HG03469 (cell line): Measurements from ENCODE around the gene PSME1.
A peak's percentile ranks its signal among the peaks of the same experiment; 100 is the strongest.

ENCODE experiments used
- ATAC-seq: cut with Tn5 transposase; IDR thresholded peaks from one replicate; pipeline ENCODE4 v1.9.1; 2021; ENCODE audit warnings: mild to moderate bottlenecking, moderate library complexity, moderate number of reproducible peaks; ENCODE audit not compliant: unreplicated experiment

The PSME1 gene

DNA sequence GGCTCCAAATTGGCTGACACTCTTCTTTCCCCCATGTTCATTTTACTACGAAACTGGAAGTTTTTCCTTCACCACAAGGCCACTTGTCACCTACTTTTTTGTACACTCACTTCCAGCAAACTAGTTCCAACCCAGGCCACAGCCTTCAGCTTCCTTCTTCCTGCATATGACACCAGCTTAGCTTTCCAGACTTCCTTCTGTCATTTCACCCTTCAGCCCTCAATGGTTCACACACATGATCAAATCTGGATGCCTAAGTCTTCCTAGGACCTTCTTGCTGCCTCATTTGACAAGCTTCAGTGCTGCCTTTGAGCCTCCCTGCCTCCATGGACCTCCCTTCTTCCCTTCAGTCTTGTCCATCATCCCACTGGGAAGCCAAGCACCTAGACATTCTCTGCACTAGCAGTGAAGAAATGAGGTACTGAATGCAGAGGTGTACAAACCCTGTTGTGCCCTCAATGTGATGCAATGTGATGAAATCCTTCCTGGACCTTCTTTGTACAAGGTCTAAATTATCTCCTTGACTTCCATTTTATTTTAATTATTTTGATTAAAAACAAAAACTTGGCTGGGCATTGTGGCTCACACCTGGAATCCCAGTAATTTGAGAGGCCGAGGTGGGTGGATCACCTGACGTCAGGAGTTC is 31.6 kb downstream of the PSME1 start:
- no peak for ATAC-seq

DNA sequence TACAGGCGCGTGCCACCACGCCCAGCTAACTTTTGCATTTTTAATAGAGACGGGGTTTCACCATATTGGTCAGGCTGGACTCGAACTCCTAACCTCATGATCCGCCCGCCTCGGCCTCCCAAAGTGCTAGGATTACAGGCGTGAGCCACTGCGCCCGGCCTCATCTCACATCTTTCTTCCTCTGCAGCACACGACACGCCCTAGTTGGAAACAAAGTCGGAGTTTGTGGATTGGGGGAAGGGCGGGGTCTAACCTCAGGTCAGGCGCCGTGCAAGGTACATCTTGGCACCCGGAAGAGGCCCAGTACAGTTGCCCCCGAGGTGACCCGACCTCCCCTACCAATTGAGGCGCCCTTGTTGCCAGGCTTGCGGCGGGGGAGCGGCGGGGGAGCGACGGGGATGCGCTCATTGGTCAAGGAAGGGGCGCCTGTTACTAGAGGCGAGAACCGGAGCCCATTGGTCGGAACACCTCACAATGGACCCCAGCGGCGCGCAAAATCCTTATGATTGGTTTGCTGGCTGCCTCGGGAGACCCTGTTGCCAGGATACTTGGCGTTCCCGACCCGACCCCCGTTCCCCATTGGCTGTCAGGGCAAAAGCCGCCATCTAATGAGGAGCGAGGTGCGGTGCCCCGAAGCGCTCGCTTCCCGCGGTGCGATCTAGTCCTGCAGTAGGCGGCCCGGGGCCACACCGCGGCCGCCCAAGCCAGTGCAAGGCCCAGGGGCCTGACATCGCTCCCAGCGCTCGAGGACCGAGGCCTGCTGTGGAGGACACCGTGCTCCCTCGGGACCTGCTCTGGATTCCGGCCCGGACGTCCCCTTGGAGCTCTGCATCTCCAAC is 35.6 kb downstream of the PSME1 start, which contains the start of gene REC8:
Gene REC8 (plus strand): TSS at position 659 of the 839 bp plus-strand sequence. CDS start 473 bp downstream, outside the sequence.
- peak; percentile 59 for ATAC-seq

DNA sequence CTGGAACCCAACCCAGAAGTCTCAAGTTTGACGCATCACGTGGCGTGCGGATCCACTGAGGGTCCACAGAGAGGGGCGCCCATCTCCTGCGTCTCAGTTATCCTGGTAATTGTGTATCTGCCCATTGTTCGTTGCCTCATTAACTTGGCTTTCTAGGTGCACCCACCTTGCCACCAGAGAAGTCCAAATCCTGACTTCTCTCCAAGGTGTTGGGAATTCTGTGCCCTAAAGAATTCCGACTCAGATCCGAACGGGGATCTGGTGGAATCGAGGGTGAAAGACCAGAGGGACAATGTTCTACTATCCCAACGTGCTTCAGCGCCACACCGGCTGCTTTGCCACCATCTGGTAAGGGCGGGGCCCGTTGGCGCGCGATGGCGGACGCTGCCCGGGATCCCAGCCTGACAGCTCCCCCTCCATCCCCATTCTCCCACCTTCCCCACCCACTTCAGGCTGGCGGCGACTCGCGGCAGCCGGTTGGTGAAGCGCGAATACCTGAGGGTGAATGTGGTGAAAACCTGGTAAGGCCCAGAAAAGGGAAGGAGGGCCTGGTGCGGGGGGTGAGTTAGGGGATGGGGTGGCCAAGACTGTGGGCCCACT is 36.4 kb downstream of the PSME1 start:
- ATAC-seq = no peak

DNA sequence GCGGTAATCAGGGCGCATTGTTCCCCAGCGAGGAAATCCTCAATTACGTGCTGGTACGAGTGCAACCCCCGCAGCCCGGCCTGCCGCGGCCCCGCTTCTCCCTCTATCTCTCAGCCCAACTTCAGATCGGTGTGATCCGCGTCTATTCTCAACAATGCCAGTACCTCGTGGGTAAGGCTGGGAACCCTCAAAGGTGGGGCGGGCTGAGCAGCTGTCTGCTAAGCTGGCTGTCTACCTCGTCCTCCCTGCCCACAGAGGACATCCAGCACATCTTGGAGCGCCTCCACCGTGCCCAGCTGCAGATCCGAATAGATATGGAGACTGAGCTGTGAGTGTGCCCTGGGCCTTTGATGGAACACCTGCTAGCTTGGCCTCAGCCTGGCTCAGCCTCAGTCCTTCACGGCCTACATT is 36.9 kb downstream of the PSME1 start:
- no peak for ATAC-seq

DNA sequence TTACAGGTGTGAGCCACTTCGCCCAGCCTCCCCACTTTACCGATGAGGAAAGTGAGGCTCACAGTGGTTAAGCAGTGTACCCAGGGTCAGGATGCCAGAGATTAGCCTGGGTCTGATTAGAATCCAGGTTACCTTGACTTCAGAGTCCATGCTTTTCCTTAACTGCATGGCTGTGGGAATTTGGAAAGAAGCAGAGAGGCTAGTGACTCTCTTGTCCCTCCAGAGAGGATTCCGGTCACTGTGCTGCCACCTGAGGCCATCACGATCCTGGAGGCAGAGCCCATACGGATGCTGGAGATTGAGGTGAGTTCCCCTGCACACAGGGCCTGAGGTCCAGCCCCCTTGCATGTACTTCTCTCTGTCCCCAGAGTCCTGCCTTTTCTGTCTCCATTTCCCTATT is 40.6 kb downstream of the PSME1 start:
- ATAC-seq = no peak

DNA sequence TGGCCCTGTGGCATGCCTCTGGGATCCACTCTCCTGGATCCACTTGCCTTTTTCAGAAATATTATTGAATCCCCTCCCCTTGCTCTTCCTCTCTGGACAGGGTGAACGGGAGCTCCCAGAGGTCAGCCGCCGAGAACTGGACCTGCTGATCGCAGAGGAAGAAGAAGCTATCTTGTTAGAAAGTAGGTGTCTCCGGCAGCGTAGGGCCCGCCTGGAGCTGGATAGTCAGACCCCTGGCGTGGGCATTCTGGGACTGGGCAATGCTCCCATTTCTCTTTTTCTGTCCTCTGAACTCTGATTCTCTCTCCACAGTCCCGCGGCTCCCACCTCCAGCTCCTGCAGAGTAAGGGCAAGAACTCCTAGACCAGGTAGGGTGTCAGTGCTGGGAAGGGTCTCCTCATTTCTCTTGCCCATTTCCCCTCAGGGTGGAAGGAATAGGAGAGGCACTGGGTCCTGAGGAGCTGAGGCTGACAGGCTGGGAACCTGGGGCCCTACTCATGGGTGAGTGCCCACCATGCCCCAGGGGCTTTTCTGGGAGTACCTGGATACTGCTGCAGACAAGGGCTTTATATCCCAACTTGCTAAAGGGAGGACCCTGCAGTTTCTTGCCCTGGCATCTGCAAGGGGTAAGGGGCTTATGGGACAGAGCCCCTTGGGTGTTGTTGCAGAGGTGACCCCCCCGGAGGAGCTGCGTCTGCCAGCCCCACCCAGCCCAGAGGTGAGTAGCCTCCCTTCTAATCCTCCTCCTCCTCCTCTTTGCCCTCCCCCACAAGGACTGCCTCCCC is 41.2 kb downstream of the PSME1 start:
- ATAC-seq = no peak

DNA sequence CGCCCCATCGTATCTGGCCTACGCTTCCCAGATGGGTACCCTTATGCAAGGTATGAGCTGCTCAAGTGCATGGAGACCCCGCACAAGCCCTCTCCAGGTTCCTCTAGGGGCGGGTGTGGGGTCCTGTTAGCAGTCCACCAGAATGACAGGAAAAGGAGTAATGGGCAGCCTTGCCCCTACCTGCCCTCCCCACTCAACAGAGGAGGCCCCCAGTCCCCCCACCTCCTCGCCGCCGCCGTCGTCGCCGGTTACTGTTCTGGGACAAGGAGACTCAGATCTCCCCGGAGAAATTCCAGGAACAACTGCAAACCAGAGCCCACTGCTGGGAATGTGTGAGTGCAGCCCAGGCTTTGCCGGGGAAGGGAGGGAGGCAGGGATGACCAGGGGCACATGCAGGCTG is 41.9 kb downstream of the PSME1 start:
- ATAC-seq = no peak

DNA sequence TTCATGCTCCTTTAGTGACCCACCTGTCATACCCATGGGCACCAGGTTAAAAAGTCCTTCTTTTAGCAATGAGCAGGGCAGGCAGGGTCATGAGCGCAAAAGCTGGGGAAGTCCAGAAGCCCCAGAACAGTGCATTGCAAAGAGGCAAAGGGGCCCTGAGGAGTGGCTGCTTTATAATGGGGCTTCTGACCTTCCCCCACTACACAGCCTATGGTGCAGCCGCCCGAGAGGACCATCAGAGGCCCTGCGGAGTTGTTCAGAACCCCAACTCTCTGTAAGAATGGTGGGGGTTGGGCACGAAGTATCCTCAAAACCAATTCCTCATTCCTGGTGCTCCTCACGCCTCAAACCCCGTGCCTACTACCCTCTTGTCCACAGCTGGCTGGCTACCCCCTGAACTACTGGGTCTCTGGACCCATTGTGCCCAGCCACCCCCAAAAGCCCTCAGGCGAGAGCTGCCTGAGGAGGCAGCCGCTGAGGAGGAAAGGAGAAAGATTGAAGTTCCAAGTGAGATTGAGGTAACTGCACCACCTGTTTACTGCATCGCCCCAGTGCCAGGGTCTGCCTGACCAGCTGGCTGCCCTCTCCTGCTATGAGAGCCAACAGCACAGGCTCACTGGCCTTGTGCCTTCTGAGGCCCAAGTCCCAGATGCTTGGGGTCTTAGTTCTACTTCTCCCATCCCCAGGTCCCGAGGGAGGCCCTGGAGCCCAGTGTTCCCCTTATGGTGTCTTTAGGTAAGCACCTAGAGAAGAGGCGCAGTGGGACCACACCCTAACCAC is 42.6 kb downstream of the PSME1 start:
- no peak for ATAC-seq

DNA sequence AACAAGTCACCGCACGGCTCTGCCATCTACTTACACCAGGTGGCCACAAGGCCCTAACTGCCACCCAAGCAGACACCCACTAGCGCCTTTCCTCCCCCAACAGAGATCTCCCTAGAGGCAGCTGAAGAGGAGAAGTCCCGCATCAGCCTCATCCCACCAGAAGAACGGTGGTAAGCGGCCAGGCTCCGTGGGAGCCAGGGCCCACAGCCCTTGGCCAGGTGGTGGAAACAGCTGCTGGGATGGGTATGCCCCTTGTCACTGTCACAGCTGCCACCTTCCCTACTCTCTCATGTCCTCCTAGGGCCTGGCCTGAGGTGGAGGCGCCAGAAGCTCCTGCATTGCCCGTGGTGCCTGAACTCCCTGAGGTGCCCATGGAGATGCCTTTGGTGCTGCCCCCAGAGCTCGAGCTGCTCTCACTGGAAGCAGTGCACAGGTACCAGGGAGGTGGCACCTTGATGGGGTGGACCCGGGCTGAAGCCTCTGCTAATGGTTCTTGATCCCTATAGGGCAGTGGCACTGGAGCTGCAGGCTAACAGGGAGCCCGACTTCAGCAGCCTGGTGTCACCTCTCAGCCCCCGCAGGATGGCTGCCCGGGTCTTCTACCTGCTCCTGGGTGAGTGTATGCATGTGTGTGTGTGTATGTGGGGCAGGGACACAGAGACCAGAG is 43.4 kb downstream of the PSME1 start:
- ATAC-seq = no peak

DNA sequence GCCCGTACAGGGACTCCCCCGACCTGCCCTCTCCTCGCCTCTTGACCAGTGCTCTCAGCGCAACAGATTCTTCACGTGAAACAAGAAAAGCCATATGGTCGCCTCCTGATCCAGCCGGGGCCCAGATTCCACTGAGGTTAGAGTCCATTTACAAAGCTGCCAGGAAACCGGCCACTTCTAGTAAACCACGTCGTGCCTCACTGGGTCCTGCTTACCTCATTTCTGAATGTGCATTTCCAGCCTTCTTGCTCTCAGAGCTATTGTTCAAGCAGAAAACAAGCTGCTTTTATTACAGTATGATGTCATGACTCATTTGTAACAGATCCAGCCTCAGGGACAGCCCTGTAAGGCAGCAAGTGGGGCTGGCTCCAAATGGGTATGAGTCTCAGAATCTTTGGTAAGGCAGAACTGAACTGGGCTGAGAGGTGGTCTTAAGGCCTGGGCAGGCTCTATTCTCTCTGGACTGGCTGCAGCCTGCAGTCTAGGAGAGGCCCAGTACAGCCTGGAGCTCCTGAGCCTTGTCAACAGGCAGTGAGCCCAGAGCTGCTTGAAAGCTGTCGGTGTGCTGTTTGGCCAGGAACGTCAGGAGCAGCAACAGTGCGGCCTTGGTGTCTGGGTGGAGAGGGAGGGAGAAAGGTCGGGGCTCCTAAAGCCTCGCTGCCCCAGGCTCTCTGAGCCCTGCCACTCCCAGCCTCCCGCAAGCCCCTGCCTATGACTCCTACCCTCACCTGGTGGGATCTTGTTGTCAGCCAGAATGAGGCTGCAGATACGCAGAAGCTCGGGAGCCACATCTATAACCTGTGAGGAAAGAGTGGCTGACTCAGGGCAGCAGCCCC is 44.2 kb downstream of the PSME1 start:
- ATAC-seq = no peak

DNA sequence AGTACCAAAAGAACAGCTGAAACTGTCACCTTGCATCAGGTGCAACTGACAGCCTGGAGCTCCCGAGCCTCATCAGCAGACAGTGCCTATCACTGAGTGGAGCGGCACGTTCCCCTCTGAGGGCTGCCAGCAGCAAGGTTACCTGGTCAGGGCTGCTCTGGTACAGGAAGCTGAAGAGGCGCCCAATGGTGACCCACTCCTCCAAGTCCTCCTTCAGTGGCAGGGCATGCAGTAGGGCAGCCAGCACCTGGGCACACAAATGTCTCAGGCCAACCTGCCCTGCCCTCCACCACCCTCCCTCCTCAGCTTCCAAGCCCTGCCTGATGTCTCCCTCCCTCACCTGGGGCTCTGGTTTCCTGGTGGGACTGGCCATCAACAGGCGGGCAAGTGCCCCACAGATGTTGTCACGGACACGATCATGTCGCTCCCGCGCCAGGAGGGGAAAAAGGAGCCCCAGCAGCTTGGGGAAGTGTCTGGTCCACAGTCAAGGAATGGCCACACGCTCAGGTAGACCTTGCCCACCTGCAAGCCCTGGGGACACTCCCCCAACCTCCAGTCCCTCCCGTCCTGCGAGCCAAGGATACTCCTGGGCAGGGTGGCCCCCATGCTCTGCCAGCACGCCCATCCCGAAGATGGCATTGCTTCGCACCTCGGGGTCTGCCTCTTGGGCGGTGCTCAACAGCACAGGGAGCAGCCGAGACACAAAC is 45.5 kb downstream of the PSME1 start:
- ATAC-seq = no peak

DNA sequence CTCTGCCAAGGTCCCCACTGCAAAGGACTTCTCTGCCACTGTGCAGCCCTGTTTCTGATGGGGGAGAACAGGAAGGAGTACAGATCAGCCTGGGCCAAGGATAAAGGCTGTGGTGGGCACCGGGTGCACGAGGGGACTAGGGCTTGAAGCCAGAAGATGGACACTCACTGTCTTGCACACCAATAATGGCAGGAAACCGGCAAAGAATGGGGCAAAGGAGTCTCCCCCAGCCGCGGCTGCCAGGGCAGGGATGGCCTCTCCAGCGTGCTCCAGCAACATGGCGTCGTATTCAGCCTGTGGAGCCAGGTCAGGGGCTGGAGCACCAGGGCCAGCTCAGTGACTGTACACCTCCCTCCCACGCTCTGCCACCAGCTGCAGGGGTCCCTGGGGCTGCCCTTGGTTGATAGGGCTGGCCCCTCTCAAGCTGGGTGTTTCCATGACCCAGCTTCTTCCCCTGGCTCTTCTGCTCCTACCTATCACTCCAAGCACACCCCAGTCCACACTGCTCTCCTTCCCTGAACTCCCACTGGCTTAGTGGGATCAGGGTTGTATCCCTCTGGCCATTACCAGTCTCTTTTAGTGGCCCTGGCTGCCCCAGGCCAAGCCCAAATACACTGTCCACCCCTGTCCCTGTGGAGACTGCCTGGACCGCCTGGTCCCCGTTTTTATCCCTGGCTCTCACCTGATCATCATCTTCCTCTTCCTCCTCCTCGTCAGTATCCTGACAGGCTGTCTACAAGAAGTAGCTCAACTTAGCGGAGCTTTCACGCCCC is 46.3 kb downstream of the PSME1 start:
- ATAC-seq = no peak

DNA sequence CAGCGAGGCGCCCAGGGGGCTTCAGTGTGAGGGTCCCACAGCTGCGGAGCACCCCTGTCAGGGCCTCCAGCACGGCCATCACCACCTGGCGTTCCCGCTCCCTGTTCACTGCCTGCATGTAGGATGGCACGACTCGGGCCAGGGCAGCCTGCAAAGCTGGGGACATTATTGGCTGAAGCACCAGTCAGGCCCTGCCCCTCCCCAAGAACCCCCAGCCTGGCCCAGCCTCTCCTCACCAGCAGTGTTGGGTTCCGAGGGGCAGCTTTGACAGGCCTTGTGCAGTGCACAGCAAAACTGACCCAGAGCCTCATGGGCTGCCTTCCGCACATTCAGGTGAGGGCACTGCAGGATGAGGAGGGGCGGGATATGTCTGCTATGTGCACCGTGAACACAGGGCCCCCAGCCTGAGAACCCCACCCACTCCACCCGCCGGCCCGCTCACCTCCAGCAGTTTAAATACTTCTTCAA is 47.1 kb downstream of the PSME1 start:
- no peak for ATAC-seq

DNA sequence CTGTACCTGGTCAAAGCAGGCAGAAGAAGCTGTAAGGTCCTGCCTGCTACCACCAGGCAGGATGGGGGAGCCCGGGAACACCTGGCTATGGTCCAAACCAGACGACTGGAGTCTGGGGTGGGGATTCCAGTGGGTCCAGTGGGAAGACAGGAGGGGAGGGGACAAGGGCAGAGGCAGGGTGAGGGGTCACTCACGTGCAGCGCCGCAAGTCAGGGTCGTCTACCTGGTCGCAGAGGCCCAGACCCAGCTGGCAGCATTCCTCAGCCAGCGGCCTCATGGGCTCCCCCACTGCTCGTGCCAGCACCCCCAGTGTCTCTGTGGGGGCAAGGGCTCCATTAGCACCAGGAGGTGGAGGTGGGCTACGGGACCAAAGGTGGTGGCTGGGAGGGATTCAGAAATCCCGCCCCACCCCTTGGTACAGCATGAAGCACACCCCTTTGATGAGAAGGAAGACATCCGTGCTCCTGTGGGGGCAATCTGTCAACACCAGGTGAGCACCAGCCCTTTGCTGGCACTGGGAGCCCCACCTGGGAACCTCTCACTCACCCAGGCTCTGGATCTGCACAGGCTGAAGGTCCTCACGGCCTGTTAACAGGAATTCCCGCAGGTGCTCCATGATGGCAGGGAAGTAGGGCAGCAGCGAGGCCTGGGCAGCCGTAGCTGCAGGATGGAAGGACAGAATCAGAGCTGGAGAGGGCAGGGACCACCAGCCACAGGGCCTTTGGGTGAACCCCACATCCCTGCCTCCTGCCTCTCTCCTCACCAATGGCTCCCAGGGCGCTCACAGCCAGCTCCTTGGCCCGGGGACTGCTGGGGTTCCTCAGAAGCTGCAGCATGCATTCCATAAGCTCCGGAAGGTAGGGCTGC is 48.3 kb downstream of the PSME1 start:
- no peak for ATAC-seq

DNA sequence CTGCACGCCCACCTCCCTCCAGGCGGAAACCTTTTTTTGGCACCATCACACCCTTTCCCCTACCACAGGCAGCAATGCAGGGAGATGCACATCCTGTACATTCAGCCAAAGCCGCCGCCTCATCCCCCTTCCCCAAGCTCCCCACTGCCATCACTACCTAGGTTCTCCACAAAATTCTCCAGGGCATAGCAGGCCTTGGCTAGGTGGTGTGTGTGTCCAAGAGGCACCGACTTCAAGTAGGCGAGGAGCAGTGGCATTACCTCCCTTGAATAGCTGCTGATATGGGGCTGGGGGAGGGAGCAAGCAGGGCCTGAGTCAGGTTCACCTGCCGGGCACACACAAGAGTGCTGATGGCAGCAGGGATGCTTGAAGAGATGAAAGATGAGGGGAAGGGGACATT is 49.0 kb downstream of the PSME1 start:
- no peak for ATAC-seq

DNA sequence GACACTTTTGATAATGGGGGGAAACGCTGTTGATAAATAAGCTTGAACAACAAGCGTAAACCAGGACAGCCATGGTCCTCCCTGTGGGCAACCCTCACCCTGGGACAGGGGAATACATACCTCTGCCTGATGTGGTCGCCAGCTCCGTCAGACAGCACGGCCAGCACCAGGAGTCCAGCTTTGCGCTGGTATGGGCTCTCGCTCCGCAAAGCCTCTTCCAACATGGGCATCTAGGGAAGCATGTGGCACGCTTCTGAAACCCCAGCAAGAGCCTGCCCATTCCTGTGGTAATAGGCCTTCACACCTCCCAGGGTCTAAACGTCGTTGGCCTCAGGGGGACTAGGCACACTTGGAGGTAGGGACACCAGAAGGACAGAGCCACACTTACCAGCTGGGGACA is 49.7 kb downstream of the PSME1 start:
- no peak for ATAC-seq
